ENCODE measurements around the gene TNIP2.
"Not testable (repeated sequence)": the region's sequence is repeated elsewhere in the genome, so short reads cannot be mapped to it uniquely, and the experiment has no call there.

TNIP2 gene

DNA sequence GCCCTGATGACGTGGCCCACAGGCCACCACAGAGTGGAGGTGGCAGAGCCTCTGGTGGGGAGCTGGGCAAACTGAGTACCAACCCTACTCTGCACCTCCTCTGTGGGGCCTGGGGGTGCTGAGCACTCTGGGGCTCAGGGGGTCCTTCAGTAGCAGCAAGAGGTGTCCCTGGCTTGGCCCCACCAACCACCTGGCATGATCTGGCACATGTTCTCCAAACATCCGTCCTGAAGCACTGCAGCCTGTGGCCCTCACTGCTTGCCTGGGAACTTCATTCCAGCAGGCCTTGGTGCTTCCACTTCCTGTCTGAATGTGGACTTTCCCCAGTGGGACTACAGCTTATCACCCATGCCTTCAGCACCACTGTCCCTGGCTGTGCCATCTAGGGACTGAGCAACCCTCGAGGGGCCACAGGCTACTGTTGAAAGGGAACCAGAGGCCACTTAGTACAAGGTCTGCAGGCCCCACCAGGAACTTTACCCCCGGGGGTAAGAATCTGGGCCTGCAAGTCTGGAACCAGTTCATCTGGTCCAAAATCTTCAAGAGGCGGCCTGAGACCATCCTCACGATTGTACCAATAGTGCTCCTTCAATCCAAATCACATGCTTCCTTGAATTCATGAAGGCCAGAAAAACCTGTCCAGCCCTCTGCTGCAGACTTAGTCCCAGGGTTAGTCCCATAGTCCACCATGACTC is 13.2 kb downstream of the TNIP2 start:
- Histone ChIP-seq H3K4me3 (ENCODE audit: low read depth in 1 of 2, low read length in 1 of 2) (no peak overlapping the region), H3K9me3 (no peaks in the 10 kb centered on the region), H3K36me3 (peaks cover 72% of the 10 kb centered on the region), H3K27ac (no peak overlapping the region), H3K4me1 (ENCODE audit: control insufficient read depth in 1 of 2, insufficient read depth in 1 of 2, low read depth in 1 of 2, low read length in 1 of 2) (no peaks in the 10 kb centered on the region), H3K27me3 (no peaks in the 10 kb centered on the region)
- TF ChIP-seq, protein P1, sequence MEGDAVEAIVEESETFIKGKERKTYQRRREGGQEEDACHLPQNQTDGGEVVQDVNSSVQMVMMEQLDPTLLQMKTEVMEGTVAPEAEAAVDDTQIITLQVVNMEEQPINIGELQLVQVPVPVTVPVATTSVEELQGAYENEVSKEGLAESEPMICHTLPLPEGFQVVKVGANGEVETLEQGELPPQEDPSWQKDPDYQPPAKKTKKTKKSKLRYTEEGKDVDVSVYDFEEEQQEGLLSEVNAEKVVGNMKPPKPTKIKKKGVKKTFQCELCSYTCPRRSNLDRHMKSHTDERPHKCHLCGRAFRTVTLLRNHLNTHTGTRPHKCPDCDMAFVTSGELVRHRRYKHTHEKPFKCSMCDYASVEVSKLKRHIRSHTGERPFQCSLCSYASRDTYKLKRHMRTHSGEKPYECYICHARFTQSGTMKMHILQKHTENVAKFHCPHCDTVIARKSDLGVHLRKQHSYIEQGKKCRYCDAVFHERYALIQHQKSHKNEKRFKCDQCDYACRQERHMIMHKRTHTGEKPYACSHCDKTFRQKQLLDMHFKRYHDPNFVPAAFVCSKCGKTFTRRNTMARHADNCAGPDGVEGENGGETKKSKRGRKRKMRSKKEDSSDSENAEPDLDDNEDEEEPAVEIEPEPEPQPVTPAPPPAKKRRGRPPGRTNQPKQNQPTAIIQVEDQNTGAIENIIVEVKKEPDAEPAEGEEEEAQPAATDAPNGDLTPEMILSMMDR (IDR thresholded peaks at IDR 0.05), result no peak

DNA sequence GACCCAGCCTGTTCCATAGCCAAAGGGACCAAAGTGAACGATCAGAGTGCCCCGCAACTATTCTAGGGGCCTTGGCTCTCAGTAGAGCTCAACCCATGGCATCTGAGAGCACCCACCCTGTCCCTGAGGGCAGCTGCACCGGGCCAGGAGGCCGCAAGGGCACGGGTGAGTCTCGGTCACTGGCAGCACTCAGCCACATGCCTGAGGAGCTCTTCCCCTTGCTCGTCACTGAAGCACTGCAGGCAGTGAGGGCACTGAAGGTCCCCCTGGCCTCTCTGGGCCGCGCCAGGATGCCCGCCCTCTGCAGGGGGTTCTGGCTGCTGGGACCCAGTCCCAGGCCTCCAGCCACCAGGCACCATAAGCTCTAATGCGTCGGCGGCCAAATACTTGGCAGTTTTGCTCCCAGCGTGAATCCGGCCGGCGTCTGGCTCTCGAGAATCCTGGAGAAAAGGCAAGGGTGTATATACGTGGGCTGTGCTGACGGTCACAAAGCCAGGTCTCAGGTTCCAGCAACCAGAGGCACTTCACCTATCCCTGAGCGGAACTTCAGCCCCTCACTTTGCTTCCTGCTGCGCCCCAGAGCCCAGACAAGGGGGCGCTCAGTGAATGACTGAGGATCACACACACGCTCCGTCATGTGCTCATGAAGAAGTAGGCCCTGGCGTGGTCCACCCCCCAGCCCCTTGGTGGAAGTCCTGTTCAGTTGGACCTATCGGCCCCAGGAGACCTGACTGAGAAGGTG is 13.9 kb downstream of the TNIP2 start:
- no peak overlapping the region for H3K4me3 ChIP-seq (ENCODE audit: low read depth in 1 of 2, low read length in 1 of 2)
- H3K4me1 ChIP-seq (ENCODE audit: control insufficient read depth in 1 of 2, insufficient read depth in 1 of 2, low read depth in 1 of 2, low read length in 1 of 2), result no peaks in the 10 kb centered on the region
- peaks cover 66% of the 10 kb centered on the region for H3K36me3 ChIP-seq
- H3K27ac ChIP-seq, result no peak overlapping the region
- no peaks in the 10 kb centered on the region for H3K9me3 ChIP-seq
- no peaks in the 10 kb centered on the region for H3K27me3 ChIP-seq
- TF ChIP-seq, protein P1 (IDR thresholded peaks at IDR 0.05), result no peak

DNA sequence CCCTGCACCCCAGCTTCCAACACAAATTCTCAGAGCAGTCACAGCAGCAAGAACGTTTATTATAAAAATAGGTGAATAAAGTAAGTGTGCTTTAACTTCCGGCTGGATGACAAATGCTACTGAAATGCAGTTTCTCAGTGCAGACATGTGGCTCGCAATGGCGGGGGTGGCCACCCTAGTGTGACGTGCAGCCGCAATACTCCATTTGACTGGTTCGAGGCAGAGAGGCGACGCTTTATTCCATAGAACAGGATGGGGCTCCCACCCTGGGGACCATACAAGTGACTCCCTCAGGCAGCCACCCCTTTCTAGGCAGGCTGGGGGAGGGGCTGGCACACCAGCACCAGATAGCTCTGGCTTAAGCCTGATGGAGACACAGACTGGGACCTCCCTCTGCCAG is 14.5 kb downstream of the TNIP2 start:
- Histone ChIP-seq H3K27me3 (no peaks in the 10 kb centered on the region), H3K27ac (no peak overlapping the region), H3K4me3 (ENCODE audit: low read depth in 1 of 2, low read length in 1 of 2) (no peak overlapping the region), H3K36me3 (peaks cover 60% of the 10 kb centered on the region), H3K9me3 (no peaks in the 10 kb centered on the region), H3K4me1 (ENCODE audit: control insufficient read depth in 1 of 2, insufficient read depth in 1 of 2, low read depth in 1 of 2, low read length in 1 of 2) (no peaks in the 10 kb centered on the region)
- TF ChIP-seq, protein P1 (IDR thresholded peaks at IDR 0.05), result no peak

DNA sequence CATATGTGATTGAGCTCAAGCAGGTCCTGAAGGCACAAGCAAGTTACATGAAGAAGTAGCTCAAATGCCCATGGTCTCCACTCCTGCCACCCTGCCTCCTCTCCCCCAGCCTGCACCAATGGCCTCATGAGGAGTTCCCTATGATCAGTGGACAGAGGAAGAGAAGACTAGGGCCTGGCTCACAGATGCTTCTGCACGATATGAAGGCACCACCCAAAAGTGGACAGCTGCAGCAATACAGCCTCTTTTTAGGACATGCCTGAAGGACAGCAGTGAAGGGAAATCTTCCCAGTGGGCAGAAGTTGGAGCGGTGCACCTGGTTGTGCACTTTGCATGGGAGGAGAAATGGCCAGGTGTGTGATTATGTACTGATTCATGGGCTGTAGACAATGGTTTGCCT is 17.8 kb downstream of the TNIP2 start:
- H3K27ac ChIP-seq; H3K27me3 ChIP-seq; H3K4me1 ChIP-seq (ENCODE audit: control insufficient read depth in 1 of 2, insufficient read depth in 1 of 2, low read depth in 1 of 2, low read length in 1 of 2); H3K9me3 ChIP-seq; H3K4me3 ChIP-seq (ENCODE audit: low read depth in 1 of 2, low read length in 1 of 2): not testable (repeated sequence)
- peaks cover 33% of the 10 kb centered on the region for H3K36me3 ChIP-seq

DNA sequence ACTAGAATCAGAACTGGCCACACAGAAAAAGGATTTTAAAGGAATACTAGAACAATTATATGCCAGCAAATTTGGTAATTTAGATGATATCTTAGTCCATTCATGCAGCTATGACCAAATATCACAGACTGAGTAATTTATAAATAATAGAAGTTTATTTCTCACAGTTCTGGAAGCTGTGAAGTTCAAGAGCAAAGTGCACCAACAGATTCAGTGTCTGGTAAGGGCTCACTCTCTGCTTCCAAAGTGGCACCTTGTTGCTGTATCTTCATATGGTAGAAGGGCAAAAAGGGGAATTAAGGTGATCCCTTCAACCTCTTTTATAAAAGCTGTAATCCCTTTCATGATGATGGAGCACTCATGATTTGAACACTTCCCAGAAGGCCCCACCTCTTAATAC is 20.3 kb downstream of the TNIP2 start:
- H3K4me1 ChIP-seq (ENCODE audit: control insufficient read depth in 1 of 2, insufficient read depth in 1 of 2, low read depth in 1 of 2, low read length in 1 of 2), result no peaks in the 10 kb centered on the region
- no peaks in the 10 kb centered on the region for H3K27me3 ChIP-seq
- TF ChIP-seq, protein P1 (IDR thresholded peaks at IDR 0.05), result no peak
- H3K9me3 ChIP-seq, result no peaks in the 10 kb centered on the region
- no peak overlapping the region for H3K4me3 ChIP-seq (ENCODE audit: low read depth in 1 of 2, low read length in 1 of 2)
- H3K36me3 ChIP-seq, result peaks cover 31% of the 10 kb centered on the region
- H3K27ac ChIP-seq, result no peak overlapping the region

DNA sequence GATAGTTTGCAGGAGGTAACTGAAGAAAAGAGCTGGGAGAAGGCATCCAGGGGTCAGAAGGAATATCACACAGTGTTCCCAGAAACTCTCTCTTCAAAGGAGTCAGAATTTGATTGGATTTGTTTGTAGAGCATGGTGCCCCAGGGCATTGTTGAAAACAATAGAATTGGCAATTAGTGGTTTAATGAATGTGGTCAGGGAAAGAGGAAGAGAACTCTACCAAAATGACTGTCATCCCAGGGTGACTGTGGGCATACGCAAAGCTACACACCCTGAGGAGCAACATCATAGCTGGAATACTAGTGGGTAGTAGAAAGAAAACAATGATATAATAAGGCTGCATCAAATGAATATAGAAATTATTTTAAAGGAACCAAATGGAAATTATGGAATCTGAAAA is 21.5 kb downstream of the TNIP2 start:
- H3K36me3 ChIP-seq, result peaks cover 32% of the 10 kb centered on the region
- H3K27ac ChIP-seq, result peak overlapping the region; percentile 18
- H3K4me3 ChIP-seq (ENCODE audit: low read depth in 1 of 2, low read length in 1 of 2), result no peak overlapping the region
- TF ChIP-seq, protein P1 (IDR thresholded peaks at IDR 0.05), result no peak
- no peaks in the 10 kb centered on the region for H3K9me3 ChIP-seq
- H3K27me3 ChIP-seq, result no peaks in the 10 kb centered on the region
- H3K4me1 ChIP-seq (ENCODE audit: control insufficient read depth in 1 of 2, insufficient read depth in 1 of 2, low read depth in 1 of 2, low read length in 1 of 2), result no peaks in the 10 kb centered on the region
